D721Med (cell line): ENCODE measurements around the gene NECTIN2.
A peak's percentile ranks its signal among the peaks of the same experiment; 100 is the strongest.

Experiments used
- DNase-seq: peaks from one replicate; pipeline ENCODE4 v3.0.0; 2011; ENCODE audit warnings: low spot score; ENCODE audit not compliant: insufficient read length
- FAIRE-seq: peaks from 2 replicates; lab custom pipeline; 2011; peaks lifted over from hg19 to GRCh38; lab: Jason Lieb, UNC
- CTCF ChIP-seq: IDR thresholded peaks from 2 replicates; pipeline ENCODE4 v1.5.1; 2012; ENCODE audit warnings: mild to moderate bottlenecking, control low read depth; ENCODE audit not compliant: insufficient read depth; ENCODE audit errors: missing control alignments

Gene NECTIN2

GRCh38 chr19:44818466-44819031, 27.5 kb upstream of the NECTIN2 start:
- FAIRE-seq (no peak), DNase-seq (peak; percentile 16)
- no peak for TF ChIP-seq CTCF

GRCh38 chr19:44819246-44819832, 26.8 kb upstream of the NECTIN2 start:
- FAIRE-seq (no peak), DNase-seq (peak; percentile 10)
- no peak for TF ChIP-seq CTCF

- no peak for DNase-seq
- FAIRE-seq, result no peak
- no peak for TF ChIP-seq CTCF
Observed at GRCh38 chr19:44820648-44821609, 25.2 kb upstream of the NECTIN2 start.

GRCh38 chr19:44822177-44822576, 23.9 kb upstream of the NECTIN2 start:
- FAIRE-seq (no peak), DNase-seq (no peak)
- no peak for TF ChIP-seq CTCF

GRCh38 chr19:44822670-44823372, 23.3 kb upstream of the NECTIN2 start:
- no peak for TF ChIP-seq CTCF
- DNase-seq (no peak), FAIRE-seq (no peak)

GRCh38 chr19:44823373-44823698, 22.8 kb upstream of the NECTIN2 start:
- TF ChIP-seq CTCF, result no peak
- FAIRE-seq (no peak), DNase-seq (no peak)
